GM12878 (cell line): ENCODE data around the gene CFAP157. TPM values are rescaled to one million over a fixed set of nuclear protein-coding genes. Genes with fewer than 3 reads are reported as not detected.

Source experiments
- ATAC-seq: fragments of 200-7000 bp; cut with Tn5 transposase; 3 replicates; pipeline ENCODE4 v1.9.1; 2020; ENCODE audit warnings: mild to moderate bottlenecking, moderate library complexity
- BruUV-seq: library from RNA; stranded (reverse); fragments of 400-500 nt; replicated peaks from 2 replicates; lab custom pipeline; 2021; lab: Mats Ljungman, UMichigan
- CTCF ChIA-PET: fragments of 300-600 bp; sonication (Branson Sonifier 250); formaldehyde crosslinking; extraction: SDS; loops from one replicate; lab custom pipeline; 2021; ENCODE audit warnings: inconsistent platforms; lab: Yijun Ruan, JAX
- POLR2A ChIA-PET: fragments of 350-600 bp; formaldehyde crosslinking; extraction: SDS; loops from one replicate; lab custom pipeline; 2021; ENCODE audit warnings: inconsistent platforms; lab: Charles Lee
- RAD21 ChIA-PET: fragments of 300-600 bp; sonication (Branson Sonifier 250); formaldehyde crosslinking; loops from one replicate; lab custom pipeline; 2023; ENCODE audit warnings: antibody characterized with exemption; ENCODE audit not compliant: unreplicated experiment; lab: Charles Lee
- SMC1A ChIA-PET: fragments of 300-600 bp; sonication (Branson Sonifier 250); formaldehyde crosslinking; loops from one replicate; lab custom pipeline; 2023; ENCODE audit not compliant: unreplicated experiment, uncharacterized antibody; lab: Charles Lee
- DNase-seq: peaks from one replicate; pipeline ENCODE4 v3.0.0-alpha.2; 2011; ENCODE audit warnings: low read depth, low spot score
- FAIRE-seq: peaks from 3 replicates; lab custom pipeline; 2011; peaks lifted over from hg19 to GRCh38; lab: Jason Lieb, UNC
- H2AFZ ChIP-seq: 2 replicates; pipeline ENCODE4 v1.6.0; 2011; ENCODE audit warnings: low read depth, low read length, control low read depth; ENCODE audit not compliant: control insufficient read depth
- H3K27ac ChIP-seq: 2 replicates; pipeline ENCODE4 v1.5.1; 2011; ENCODE audit warnings: control low read depth; ENCODE audit not compliant: control insufficient read depth, insufficient read depth
- H3K27me3 ChIP-seq, 2 experiments: replicated peaks in 1 of 2; 2 replicates each; pipeline versions ENCODE4 v1.6.0 to v1.6.1; 2011; ENCODE audit warnings: low read length in 1 of 2; ENCODE audit not compliant: control insufficient read depth in 2 of 2, insufficient read depth in 2 of 2
- H3K36me3 ChIP-seq, 2 experiments: 2 replicates each; pipeline ENCODE4 v1.5.1; 2011; ENCODE audit warnings: low read length in 1 of 2; ENCODE audit not compliant: control insufficient read depth in 2 of 2, insufficient read depth in 2 of 2
- H3K4me1 ChIP-seq: 2 replicates; pipeline ENCODE4 v1.6.1; 2011; ENCODE audit warnings: mild to moderate bottlenecking, low read length, moderate library complexity, mixed read lengths; ENCODE audit not compliant: control insufficient read depth, insufficient read depth
- H3K4me2 ChIP-seq: 2 replicates; pipeline ENCODE4 v1.6.0; 2011; ENCODE audit warnings: control low read depth; ENCODE audit not compliant: control insufficient read depth, insufficient read depth
- H3K4me3 ChIP-seq: fragments of 200-600 bp; sonication (generic); 2 replicates; pipeline ENCODE4 v1.5.1; 2016
- H3K79me2 ChIP-seq: 2 replicates; pipeline ENCODE4 v1.6.0; 2011; ENCODE audit warnings: low read length; ENCODE audit not compliant: control insufficient read depth, insufficient read depth
- H3K9ac ChIP-seq: 2 replicates; pipeline ENCODE4 v1.8.0; 2011; ENCODE audit warnings: low read length, control low read depth, mixed read lengths; ENCODE audit not compliant: control insufficient read depth, insufficient read depth
- H3K9me3 ChIP-seq: replicated peaks from 3 replicates; pipeline ENCODE4 v1.5.1; 2011; ENCODE audit warnings: mild to moderate bottlenecking, low read length; ENCODE audit not compliant: control insufficient read depth, insufficient read depth
- H4K20me1 ChIP-seq: 2 replicates; pipeline ENCODE4 v1.6.0; 2011; ENCODE audit not compliant: control insufficient read depth, insufficient read depth
- CBX3 ChIP-seq: fragments of 200-600 bp; sonication (generic); IDR thresholded peaks from 2 replicates; pipeline ENCODE4 v1.6.1; 2016; ENCODE audit warnings: low read depth, borderline replicate concordance
- CHD1 ChIP-seq: IDR thresholded peaks from 2 replicates; pipeline ENCODE4 v1.6.1; 2012; ENCODE audit warnings: low read depth, low read length, improper control_type of control experiment
- ETV6 ChIP-seq, 2 experiments: fragments of 450-650 bp in 1 of 2; IDR thresholded peaks in 1 of 2; conservative IDR thresholded peaks in 1 of 2; 2 replicates each; pipeline ENCODE4 v1.6.1; 2014; ENCODE audit warnings: antibody characterized with exemption in 1 of 2, borderline replicate concordance in 1 of 2, low read depth in 1 of 2, mild to moderate bottlenecking in 1 of 2, moderate library complexity in 1 of 2
- EZH2 ChIP-seq: IDR thresholded peaks from 2 replicates; pipeline ENCODE4 v1.6.1; 2012; ENCODE audit warnings: low read depth, mild to moderate bottlenecking, control low read depth, inconsistent platforms, low read length, borderline replicate concordance; ENCODE audit not compliant: control insufficient read depth
- FOS ChIP-seq: IDR thresholded peaks from 3 replicates; pipeline ENCODE4 v1.6.1; 2011; ENCODE audit warnings: borderline replicate concordance; ENCODE audit not compliant: insufficient read length; ENCODE audit errors: extremely low read depth
- FOXM1 ChIP-seq: IDR thresholded peaks from 2 replicates; pipeline ENCODE4 v1.6.1; 2012; ENCODE audit warnings: low read depth, mild to moderate bottlenecking, inconsistent platforms, low read length, moderate library complexity
- MXI1 ChIP-seq: fragments of 150-350 bp; IDR thresholded peaks from 2 replicates; pipeline ENCODE4 v1.6.1; 2011; ENCODE audit warnings: low read depth, mild to moderate bottlenecking, inconsistent platforms, low read length, improper control_type of control experiment
- PML ChIP-seq: IDR thresholded peaks from 2 replicates; pipeline ENCODE4 v1.6.1; 2012; ENCODE audit warnings: low read length, inconsistent platforms
- SMARCA5 ChIP-seq: fragments of 450-650 bp; IDR thresholded peaks from 2 replicates; pipeline ENCODE4 v1.6.1; 2017; ENCODE audit warnings: mild to moderate bottlenecking
- SRF ChIP-seq, 2 experiments: IDR thresholded peaks; 2 replicates each; pipeline ENCODE4 v1.6.1; 2011; ENCODE audit warnings: low read depth in 2 of 2, low read length in 2 of 2, mild to moderate bottlenecking in 1 of 2, moderate library complexity in 1 of 2
- SUZ12 ChIP-seq: fragments of 200-600 bp; sonication (generic); IDR thresholded peaks from one replicate; pipeline ENCODE4 v1.6.1; 2018; ENCODE audit warnings: antibody characterized with exemption, mild to moderate bottlenecking; ENCODE audit not compliant: unreplicated experiment
- WGBS: methylation state at CpG from one replicate; pipeline ENCODE4 v1.1.6; 2016; ENCODE audit warnings: low lambda C conversion rate; ENCODE audit not compliant: insufficient replicate concordance, insufficient coverage; ENCODE audit errors: missing lambda C conversion rate; 5-methylcytosine and 5-hydroxymethylcytosine counted together
- in situ Hi-C: fragments of 300-500 bp; cut with MboI; formaldehyde crosslinking; loops from 9 replicates; pipeline ENCODE4 v1.14.3; 2018; ENCODE audit warnings: mixed read lengths
- intact Hi-C: fragments of 100-400 bp; cut with micrococcal nuclease; formaldehyde crosslinking; loops from one replicate; pipeline ENCODE4 v1.14.2; 2022; ENCODE audit not compliant: unreplicated experiment
- polyA plus RNA-seq, 11 experiments: library from polyadenylated mRNA; depleted of rRNA in 4 of 11; unstranded in 6 of 11; stranded (reverse) in 5 of 11; fragments of >200 nt; fragmentation: Nextera tagmentation in 4 of 11; fragmentation: Illumina TruSeq in 1 of 11; extraction: Ambion mirVana in 4 of 11; extraction: Trizol in 1 of 11; gene quantifications; 1 replicate in 1 of 11; 2 replicates in 10 of 11; pipeline versions ENCODE4 v1.2.1 to v1.2.3, GENCODE V29; 2011 to 2016; ENCODE audit warnings: inconsistent platforms in 2 of 11, missing spikeins in 2 of 11, low read depth in 1 of 11
- total RNA-seq, 4 experiments: library from RNA; depleted of rRNA in 3 of 4; stranded (reverse); fragments of >200 nt in 3 of 4; fragmentation: Illumina TruSeq in 1 of 4; extraction: Trizol in 1 of 4; gene quantifications; 2 replicates each; pipeline versions ENCODE4 v1.2.1 to v1.2.3, GENCODE V29; 2013 to 2021
- TF ChIP-seq, protein P1 (sequence below): fragments of 450-650 bp; IDR thresholded peaks from 2 replicates; pipeline ENCODE4 v1.6.1; 2016; ENCODE audit warnings: mild to moderate bottlenecking, moderate library complexity, borderline replicate concordance
- TF ChIP-seq, protein P2 (sequence below): fragments of 450-650 bp; IDR thresholded peaks from 2 replicates; pipeline ENCODE4 v1.6.1; 2017; ENCODE audit warnings: mild to moderate bottlenecking, moderate library complexity
- TF ChIP-seq, protein P3 (sequence below): IDR thresholded peaks from 2 replicates; pipeline ENCODE4 v1.6.1; 2011; ENCODE audit warnings: low read depth, mild to moderate bottlenecking, low read length, moderate library complexity, borderline replicate concordance; ENCODE audit errors: extremely low read depth

The CFAP157 gene
- total and polyA plus RNA-seq, 10 of the 15 experiments (the other 5 are each of a cell fraction or from before 2014, with no cell fraction given), result 0.08 to 0.72 TPM; not detected in 8

DNA sequence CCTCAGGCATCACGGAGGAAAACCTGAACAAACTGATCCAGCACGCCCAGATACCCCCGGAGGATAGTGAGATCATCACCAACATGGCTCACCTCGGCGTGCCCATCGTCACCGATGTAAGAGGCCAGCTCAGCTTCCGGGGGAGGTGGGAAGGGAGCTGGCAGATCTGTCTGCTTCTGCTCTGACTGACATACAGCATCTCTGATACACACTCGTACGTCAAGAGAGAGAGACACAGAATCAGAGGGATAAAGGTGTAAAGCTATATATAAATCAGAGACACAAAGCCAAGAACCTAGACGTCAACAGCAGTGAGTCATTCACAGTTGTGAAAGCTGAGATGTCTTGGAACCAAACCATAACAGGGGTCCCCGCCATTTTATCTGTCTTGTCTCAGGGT, 30.1 kb upstream of the CFAP157 start:
- DNase-seq (no peak), FAIRE-seq (no peak), ATAC-seq (no peak)
- H3K4me1 ChIP-seq, result no peaks in the 10 kb centered on the region
- no peak overlapping the region for H3K4me2 ChIP-seq
- peaks cover 0 to 5% of the 10 kb centered on the region in 2 experiments; a peak in 3 of 4 replicates for H3K27me3 ChIP-seq
- TF ChIP-seq MXI1 (no peak), CHD1 (no peak), FOS (no peak), ETV6 (conservative IDR thresholded peaks at IDR 0.05 in 1 of 2, IDR thresholded peaks at IDR 0.05 in 1 of 2; ENCODE audit: borderline replicate concordance in 1 of 2, low read depth in 1 of 2) (no peak), EZH2 (no peak), PML (no peak), CBX3 (no peak), SMARCA5 (no peak), SUZ12 (no peak), FOXM1 (no peak), SRF (IDR thresholded peaks at IDR 0.05; ENCODE audit: low read depth in 2 of 2, low read length in 2 of 2) (no peak)
- TF ChIP-seq, protein P1, sequence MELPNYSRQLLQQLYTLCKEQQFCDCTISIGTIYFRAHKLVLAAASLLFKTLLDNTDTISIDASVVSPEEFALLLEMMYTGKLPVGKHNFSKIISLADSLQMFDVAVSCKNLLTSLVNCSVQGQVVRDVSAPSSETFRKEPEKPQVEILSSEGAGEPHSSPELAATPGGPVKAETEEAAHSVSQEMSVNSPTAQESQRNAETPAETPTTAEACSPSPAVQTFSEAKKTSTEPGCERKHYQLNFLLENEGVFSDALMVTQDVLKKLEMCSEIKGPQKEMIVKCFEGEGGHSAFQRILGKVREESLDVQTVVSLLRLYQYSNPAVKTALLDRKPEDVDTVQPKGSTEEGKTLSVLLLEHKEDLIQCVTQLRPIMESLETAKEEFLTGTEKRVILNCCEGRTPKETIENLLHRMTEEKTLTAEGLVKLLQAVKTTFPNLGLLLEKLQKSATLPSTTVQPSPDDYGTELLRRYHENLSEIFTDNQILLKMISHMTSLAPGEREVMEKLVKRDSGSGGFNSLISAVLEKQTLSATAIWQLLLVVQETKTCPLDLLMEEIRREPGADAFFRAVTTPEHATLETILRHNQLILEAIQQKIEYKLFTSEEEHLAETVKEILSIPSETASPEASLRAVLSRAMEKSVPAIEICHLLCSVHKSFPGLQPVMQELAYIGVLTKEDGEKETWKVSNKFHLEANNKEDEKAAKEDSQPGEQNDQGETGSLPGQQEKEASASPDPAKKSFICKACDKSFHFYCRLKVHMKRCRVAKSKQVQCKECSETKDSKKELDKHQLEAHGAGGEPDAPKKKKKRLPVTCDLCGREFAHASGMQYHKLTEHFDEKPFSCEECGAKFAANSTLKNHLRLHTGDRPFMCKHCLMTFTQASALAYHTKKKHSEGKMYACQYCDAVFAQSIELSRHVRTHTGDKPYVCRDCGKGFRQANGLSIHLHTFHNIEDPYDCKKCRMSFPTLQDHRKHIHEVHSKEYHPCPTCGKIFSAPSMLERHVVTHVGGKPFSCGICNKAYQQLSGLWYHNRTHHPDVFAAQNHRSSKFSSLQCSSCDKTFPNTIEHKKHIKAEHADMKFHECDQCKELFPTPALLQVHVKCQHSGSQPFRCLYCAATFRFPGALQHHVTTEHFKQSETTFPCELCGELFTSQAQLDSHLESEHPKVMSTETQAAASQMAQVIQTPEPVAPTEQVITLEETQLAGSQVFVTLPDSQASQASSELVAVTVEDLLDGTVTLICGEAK, result no peak
- TF ChIP-seq, protein P2, sequence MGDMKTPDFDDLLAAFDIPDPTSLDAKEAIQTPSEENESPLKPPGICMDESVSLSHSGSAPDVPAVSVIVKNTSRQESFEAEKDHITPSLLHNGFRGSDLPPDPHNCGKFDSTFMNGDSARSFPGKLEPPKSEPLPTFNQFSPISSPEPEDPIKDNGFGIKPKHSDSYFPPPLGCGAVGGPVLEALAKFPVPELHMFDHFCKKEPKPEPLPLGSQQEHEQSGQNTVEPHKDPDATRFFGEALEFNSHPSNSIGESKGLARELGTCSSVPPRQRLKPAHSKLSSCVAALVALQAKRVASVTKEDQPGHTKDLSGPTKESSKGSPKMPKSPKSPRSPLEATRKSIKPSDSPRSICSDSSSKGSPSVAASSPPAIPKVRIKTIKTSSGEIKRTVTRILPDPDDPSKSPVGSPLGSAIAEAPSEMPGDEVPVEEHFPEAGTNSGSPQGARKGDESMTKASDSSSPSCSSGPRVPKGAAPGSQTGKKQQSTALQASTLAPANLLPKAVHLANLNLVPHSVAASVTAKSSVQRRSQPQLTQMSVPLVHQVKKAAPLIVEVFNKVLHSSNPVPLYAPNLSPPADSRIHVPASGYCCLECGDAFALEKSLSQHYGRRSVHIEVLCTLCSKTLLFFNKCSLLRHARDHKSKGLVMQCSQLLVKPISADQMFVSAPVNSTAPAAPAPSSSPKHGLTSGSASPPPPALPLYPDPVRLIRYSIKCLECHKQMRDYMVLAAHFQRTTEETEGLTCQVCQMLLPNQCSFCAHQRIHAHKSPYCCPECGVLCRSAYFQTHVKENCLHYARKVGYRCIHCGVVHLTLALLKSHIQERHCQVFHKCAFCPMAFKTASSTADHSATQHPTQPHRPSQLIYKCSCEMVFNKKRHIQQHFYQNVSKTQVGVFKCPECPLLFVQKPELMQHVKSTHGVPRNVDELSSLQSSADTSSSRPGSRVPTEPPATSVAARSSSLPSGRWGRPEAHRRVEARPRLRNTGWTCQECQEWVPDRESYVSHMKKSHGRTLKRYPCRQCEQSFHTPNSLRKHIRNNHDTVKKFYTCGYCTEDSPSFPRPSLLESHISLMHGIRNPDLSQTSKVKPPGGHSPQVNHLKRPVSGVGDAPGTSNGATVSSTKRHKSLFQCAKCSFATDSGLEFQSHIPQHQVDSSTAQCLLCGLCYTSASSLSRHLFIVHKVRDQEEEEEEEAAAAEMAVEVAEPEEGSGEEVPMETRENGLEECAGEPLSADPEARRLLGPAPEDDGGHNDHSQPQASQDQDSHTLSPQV, result no peak
- TF ChIP-seq, protein P3, sequence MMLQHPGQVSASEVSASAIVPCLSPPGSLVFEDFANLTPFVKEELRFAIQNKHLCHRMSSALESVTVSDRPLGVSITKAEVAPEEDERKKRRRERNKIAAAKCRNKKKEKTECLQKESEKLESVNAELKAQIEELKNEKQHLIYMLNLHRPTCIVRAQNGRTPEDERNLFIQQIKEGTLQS, result no peak
- no peaks in the 10 kb centered on the region for H3K79me2 ChIP-seq
- in situ Hi-C loops (no loop called here), intact Hi-C loops (no loop called here)
- WGBS, result 59% methylated on average over 12 of the region's 12 CpGs
- no peaks in the 10 kb centered on the region for H3K36me3 ChIP-seq
- H3K9ac ChIP-seq, result no peak overlapping the region
- ChIA-PET CTCF (interaction anchor here (0.6 to 1.6 kb wide), 3 partner anchors 8 to 428 kb away, joined by 3 to 4 read pairs (median 3); no protein-coding TSS in a partner anchor), POLR2A (no interaction called here), SMC1A (no interaction called here), RAD21 (no interaction called here)
- H3K27ac ChIP-seq, result no peak overlapping the region
- no peaks in the 10 kb centered on the region for H3K9me3 ChIP-seq
- no peak overlapping the region for H3K4me3 ChIP-seq
- no peak overlapping the region for H2AFZ ChIP-seq
- no TSS peak for BruUV-seq
- no peaks in the 10 kb centered on the region for H4K20me1 ChIP-seq
